CD4-positive, alpha-beta memory T cell (primary cell): ENCODE data around the gene KANK2. TPM values are rescaled to one million over a fixed set of nuclear protein-coding genes. Genes with fewer than 3 reads are reported as not detected.
"Not testable (repeated sequence)": the region's sequence is repeated elsewhere in the genome, so short reads cannot be mapped to it uniquely, and the experiment has no call there.

ENCODE experiments used
- CTCF ChIA-PET: fragments of 350-600 bp; sonication (Branson Sonifier 250); formaldehyde crosslinking; loops from one replicate; lab custom pipeline; 2021; ENCODE audit warnings: inconsistent platforms; ENCODE audit not compliant: partially characterized antibody; lab: Charles Lee
- POLR2A ChIA-PET: fragments of 350-600 bp; sonication (Branson Sonifier 250); formaldehyde crosslinking; loops from one replicate; lab custom pipeline; 2021; ENCODE audit not compliant: partially characterized antibody; lab: Charles Lee
- DNase-seq, 5 donors: peaks; one replicate each; pipeline versions ENCODE4 v3.0.0 to v3.0.0-alpha.2; 2020 to 2022; ENCODE audit warnings: mixed read lengths in 1 of 5
- H3K27ac ChIP-seq: one replicate; pipeline ENCODE4 v1.7.0; 2013; ENCODE audit warnings: low read depth, low read length
- H3K27me3 ChIP-seq: 2 replicates; pipeline ENCODE4 v1.7.0; 2013; ENCODE audit warnings: mild to moderate bottlenecking, low read length, moderate library complexity; ENCODE audit not compliant: insufficient read depth
- H3K36me3 ChIP-seq: 2 replicates; pipeline ENCODE4 v1.7.0; 2013; ENCODE audit warnings: mild to moderate bottlenecking, low read length, moderate library complexity; ENCODE audit not compliant: insufficient read depth
- H3K4me1 ChIP-seq: 2 replicates; pipeline ENCODE4 v1.7.0; 2013; ENCODE audit warnings: mild to moderate bottlenecking, low read length, moderate library complexity; ENCODE audit not compliant: insufficient read depth
- H3K4me3 ChIP-seq, 2 donors: one replicate each; pipeline ENCODE4 v1.7.0; 2013; ENCODE audit warnings: low read length in 2 of 2, mild to moderate bottlenecking in 1 of 2
- H3K9me3 ChIP-seq, 2 donors: one replicate each; pipeline ENCODE4 v1.7.0; 2013; ENCODE audit warnings: low read length in 2 of 2, control low read depth in 1 of 2; ENCODE audit not compliant: control insufficient read depth in 1 of 2
- H3K27ac Mint-ChIP-seq, 7 donors: one replicate each; pipeline ENCODE4 v1.8.0; 2020 to 2021; ENCODE audit warnings: mixed read lengths in 7 of 7, mild to moderate bottlenecking in 6 of 7, inconsistent platforms in 3 of 7, moderate library complexity in 3 of 7
- H3K27me3 Mint-ChIP-seq, 2 donors: one replicate each; pipeline ENCODE4 v1.8.0; 2020 to 2021; ENCODE audit warnings: mixed read lengths in 2 of 2
- H3K36me3 Mint-ChIP-seq, 2 donors: one replicate each; pipeline ENCODE4 v1.8.0; 2020 to 2021; ENCODE audit warnings: mixed read lengths in 2 of 2, inconsistent platforms in 1 of 2, mild to moderate bottlenecking in 1 of 2
- H3K4me1 Mint-ChIP-seq, 4 donors: one replicate each; pipeline ENCODE4 v1.8.0; 2020 to 2021; ENCODE audit warnings: mixed read lengths in 4 of 4, mild to moderate bottlenecking in 1 of 4
- H3K4me3 Mint-ChIP-seq, 8 donors: one replicate each; pipeline ENCODE4 v1.8.0; 2020 to 2021; ENCODE audit warnings: mixed read lengths in 8 of 8, mild to moderate bottlenecking in 7 of 8, moderate library complexity in 6 of 8, inconsistent platforms in 3 of 8
- H3K9me3 Mint-ChIP-seq, 8 donors: one replicate each; pipeline ENCODE4 v1.8.0; 2020 to 2021; ENCODE audit warnings: mixed read lengths in 8 of 8, mild to moderate bottlenecking in 5 of 8, inconsistent platforms in 3 of 8, moderate library complexity in 1 of 8
- intact Hi-C: fragments of 100-400 bp; cut with micrococcal nuclease; formaldehyde crosslinking; loops from one replicate; pipeline ENCODE4 v1.15.1; 2023
- polyA plus RNA-seq, 2 donors: library from polyadenylated mRNA; unstranded; fragments of 300-500 nt; fragmentation: Illumina TruSeq; gene quantifications; one replicate each; pipeline ENCODE4 v1.2.3, GENCODE V29; 2021
- total RNA-seq, 2 experiments: library from RNA; stranded (reverse); gene quantifications; one replicate each; pipeline ENCODE4 v1.2.3, GENCODE V29; 2021

Gene KANK2
- total and polyA plus RNA-seq, 4 experiments from 2014 or later: 0.17 to 0.52 (median 0.39) TPM; not detected in 1

DNA sequence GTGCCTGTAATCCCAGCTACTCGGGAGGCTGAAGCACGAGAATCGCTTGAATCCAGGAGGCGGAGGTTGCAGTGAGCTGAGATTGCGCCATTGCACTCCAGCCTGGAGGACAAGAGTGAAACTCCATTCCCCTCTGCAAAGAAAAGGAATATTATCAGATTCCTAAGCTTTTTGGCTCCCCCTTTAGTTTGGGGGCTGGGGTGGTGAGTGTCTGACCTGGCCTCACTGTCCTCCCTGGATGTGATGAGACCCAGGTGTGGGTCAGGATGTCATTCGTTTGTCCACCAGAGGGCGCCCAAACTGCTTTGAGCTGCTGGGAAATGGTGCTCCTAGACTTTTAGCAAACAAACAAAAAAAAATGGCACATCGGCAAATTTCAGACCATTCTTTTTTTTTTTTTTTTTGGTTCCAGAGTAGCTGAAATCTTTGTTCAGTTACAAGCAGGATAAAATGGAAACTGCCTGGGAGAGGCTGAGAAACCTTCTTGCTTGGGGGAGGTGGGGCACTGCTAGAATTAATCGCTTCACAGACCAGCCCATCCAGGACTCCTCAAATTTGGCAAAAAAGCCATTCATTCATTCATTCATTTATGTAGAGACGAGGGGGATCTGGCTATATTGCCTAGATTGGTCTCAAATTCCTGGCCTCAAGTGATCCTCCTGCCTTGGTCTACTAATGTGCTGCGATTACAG is 71.2 kb downstream of the KANK2 start:
- Mint-ChIP-seq H3K4me1 (peaks cover 0 to 4% (median under 1%) of the 10 kb centered on the region in 4 donors), H3K27me3 (no peaks in the 10 kb centered on the region), H3K36me3 (peaks cover 27 to 35% of the 10 kb centered on the region in 2 donors), H3K9me3 (no peaks in the 10 kb centered on the region), H3K27ac (peak overlapping the region in 6 of 7 donors; percentile 46 to 82 (median 64)), H3K4me3 (no peak overlapping the region)
- DNase-seq: peak; percentile 62 to 66 (median 65)
- Histone ChIP-seq H3K36me3 (peaks cover 28% of the 10 kb centered on the region), H3K4me3 (no peak overlapping the region), H3K9me3 (no peaks in the 10 kb centered on the region), H3K27ac (no peak overlapping the region), H3K27me3 (no peaks in the 10 kb centered on the region), H3K4me1 (no peaks in the 10 kb centered on the region)
- intact Hi-C loops: loop anchor here (1.0 to 2.0 kb wide), 2 partner anchors 35 to 90 kb away; no protein-coding TSS in a partner anchor
- ChIA-PET CTCF (interaction anchor here (0.7 to 8.8 kb wide), 37 partner anchors 9 to 1992 kb away, joined by 3 to 150 read pairs (median 4); partner anchors contain the start of gene LDLR), POLR2A (interaction anchor here (0.9 to 3.3 kb wide), 7 partner anchors 31 to 91 kb away, joined by 3 to 20 read pairs (median 5); no protein-coding TSS in a partner anchor)

GRCh38 chr19:11124157-11124556 is 73.2 kb downstream of the KANK2 start:
- H3K27ac Mint-ChIP-seq, H3K9me3 Mint-ChIP-seq, H3K27me3 Mint-ChIP-seq, H3K4me1 ChIP-seq, DNase-seq, H3K9me3 ChIP-seq, H3K4me1 Mint-ChIP-seq, H3K4me3 Mint-ChIP-seq, H3K4me3 ChIP-seq, intact Hi-C loops, H3K27ac ChIP-seq, POLR2A ChIA-PET, H3K27me3 ChIP-seq: not testable (repeated sequence)
- CTCF ChIA-PET: interaction anchor here (0.5 to 8.8 kb wide), 6 partner anchors 13 to 466 kb away, joined by 3 to 150 read pairs (median 22); partner anchors contain the start of gene LDLR
- H3K36me3 Mint-ChIP-seq: peaks cover 31 to 34% of the 10 kb centered on the region in 2 donors
- peaks cover 24% of the 10 kb centered on the region for H3K36me3 ChIP-seq

- Histone ChIP-seq H3K36me3 (peaks cover 24% of the 10 kb centered on the region), H3K9me3 (no peaks in the 10 kb centered on the region), H3K4me1 (no peaks in the 10 kb centered on the region), H3K27me3 (no peaks in the 10 kb centered on the region), H3K27ac (no peak overlapping the region), H3K4me3 (no peak overlapping the region)
- intact Hi-C loops: no loop called here
- CTCF ChIA-PET: interaction anchor here (8.8 kb wide), 1 partner anchor 88 kb away, joined by 150 read pairs; no protein-coding TSS in a partner anchor
- no peaks in the 10 kb centered on the region for H3K27me3 Mint-ChIP-seq
- peaks cover 0 to 2% (median under 1%) of the 10 kb centered on the region in 4 donors for H3K4me1 Mint-ChIP-seq
- peaks cover 0 to 1% (median 0%) of the 10 kb centered on the region in 8 donors for H3K9me3 Mint-ChIP-seq
- H3K27ac Mint-ChIP-seq: peak overlapping the region in 2 of 7 donors; percentile 55 to 86
- H3K4me3 Mint-ChIP-seq: no peak overlapping the region
- H3K36me3 Mint-ChIP-seq: peaks cover 35 to 37% of the 10 kb centered on the region in 2 donors
- no peak for DNase-seq
- POLR2A ChIA-PET: interaction anchor here (0.6 kb wide), 1 partner anchor 34 kb away, joined by 3 read pairs; no protein-coding TSS in a partner anchor
These were observed 74.2 kb downstream of the KANK2 start for GRCh38 chr19:11123114-11123513.

GRCh38 chr19:11121963-11122362 is 75.4 kb downstream of the KANK2 start:
- H3K9me3 Mint-ChIP-seq, H3K4me1 ChIP-seq, H3K27me3 ChIP-seq, H3K4me3 ChIP-seq, H3K9me3 ChIP-seq, intact Hi-C loops, DNase-seq, H3K27ac ChIP-seq, H3K27me3 Mint-ChIP-seq, H3K27ac Mint-ChIP-seq, H3K4me1 Mint-ChIP-seq, POLR2A ChIA-PET, H3K4me3 Mint-ChIP-seq: not testable (repeated sequence)
- peaks cover 25% of the 10 kb centered on the region for H3K36me3 ChIP-seq
- CTCF ChIA-PET: interaction anchor here (0.7 kb wide), 1 partner anchor 541 kb away, joined by 3 read pairs; no protein-coding TSS in a partner anchor
- H3K36me3 Mint-ChIP-seq: peaks cover 31 to 33% of the 10 kb centered on the region in 2 donors

DNA sequence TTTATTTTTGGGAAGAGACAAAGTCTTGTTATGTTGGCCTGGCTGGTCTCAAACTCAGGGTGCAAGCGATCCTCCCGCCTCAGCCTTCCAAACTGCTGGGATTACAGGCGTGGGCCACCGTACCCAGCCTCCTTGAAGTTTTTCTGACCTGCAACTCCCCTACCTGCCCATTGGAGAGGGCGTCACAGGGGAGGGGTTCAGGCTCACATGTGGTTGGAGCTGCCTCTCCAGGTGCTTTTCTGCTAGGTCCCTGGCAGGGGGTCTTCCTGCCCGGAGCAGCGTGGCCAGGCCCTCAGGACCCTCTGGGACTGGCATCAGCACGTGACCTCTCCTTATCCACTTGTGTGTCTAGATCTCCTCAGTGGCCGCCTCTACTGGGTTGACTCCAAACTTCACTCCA is 80.8 kb downstream of the KANK2 start:
- Mint-ChIP-seq H3K9me3 (peaks cover 0 to 1% (median 0%) of the 10 kb centered on the region in 8 donors), H3K36me3 (peaks cover 42 to 44% of the 10 kb centered on the region in 2 donors), H3K4me3 (no peak overlapping the region), H3K27ac (peak overlapping the region in 2 of 7 donors; percentile 25 to 62), H3K27me3 (no peaks in the 10 kb centered on the region), H3K4me1 (no peaks in the 10 kb centered on the region)
- ChIA-PET POLR2A (no interaction called here), CTCF (interaction anchor here (1.8 to 2.5 kb wide), 2 partner anchors 10 to 81 kb away, joined by 5 to 10 read pairs; no protein-coding TSS in a partner anchor)
- H3K27me3 ChIP-seq: no peaks in the 10 kb centered on the region
- H3K4me3 ChIP-seq: no peak overlapping the region
- H3K4me1 ChIP-seq: no peaks in the 10 kb centered on the region
- no peak overlapping the region for H3K27ac ChIP-seq
- no peaks in the 10 kb centered on the region for H3K9me3 ChIP-seq
- peaks cover 43% of the 10 kb centered on the region for H3K36me3 ChIP-seq
- no peak for DNase-seq
- intact Hi-C loops: no loop called here

DNA sequence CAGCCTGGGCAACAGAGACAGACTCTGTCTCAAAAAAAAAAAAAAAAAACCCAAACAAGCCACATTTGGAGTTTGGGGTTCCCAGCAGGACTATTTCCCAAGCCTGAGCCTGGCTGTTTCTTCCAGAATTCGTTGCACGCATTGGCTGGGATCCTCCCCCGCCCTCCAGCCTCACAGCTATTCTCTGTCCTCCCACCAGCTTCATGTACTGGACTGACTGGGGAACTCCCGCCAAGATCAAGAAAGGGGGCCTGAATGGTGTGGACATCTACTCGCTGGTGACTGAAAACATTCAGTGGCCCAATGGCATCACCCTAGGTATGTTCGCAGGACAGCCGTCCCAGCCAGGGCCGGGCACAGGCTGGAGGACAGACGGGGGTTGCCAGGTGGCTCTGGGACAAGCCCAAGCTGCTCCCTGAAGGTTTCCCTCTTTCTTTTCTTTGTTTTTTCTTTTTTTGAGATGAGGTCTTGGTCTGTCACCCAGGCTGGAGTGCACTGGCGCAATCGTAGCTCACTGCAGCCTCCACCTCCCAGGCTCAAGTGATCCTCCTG is 81.4 kb downstream of the KANK2 start:
- Histone ChIP-seq H3K4me3 (no peak overlapping the region), H3K9me3 (no peaks in the 10 kb centered on the region), H3K4me1 (no peaks in the 10 kb centered on the region), H3K36me3 (peaks cover 46% of the 10 kb centered on the region), H3K27me3 (no peaks in the 10 kb centered on the region), H3K27ac (no peak overlapping the region)
- Mint-ChIP-seq H3K9me3 (peaks cover 0 to 1% (median 0%) of the 10 kb centered on the region in 8 donors), H3K27me3 (no peaks in the 10 kb centered on the region), H3K27ac (no peak overlapping the region), H3K36me3 (peaks cover 41 to 44% of the 10 kb centered on the region in 2 donors), H3K4me1 (no peaks in the 10 kb centered on the region), H3K4me3 (no peak overlapping the region)
- no peak for DNase-seq
- intact Hi-C loops: no loop called here
- CTCF ChIA-PET: interaction anchor here (2.5 kb wide), 1 partner anchor 10 kb away, joined by 10 read pairs; no protein-coding TSS in a partner anchor
- POLR2A ChIA-PET: no interaction called here

GRCh38 chr19:11115042-11115441 is 82.3 kb downstream of the KANK2 start:
- ChIA-PET POLR2A (no interaction called here), CTCF (no interaction called here)
- H3K36me3 ChIP-seq: peaks cover 44% of the 10 kb centered on the region
- Mint-ChIP-seq H3K27ac (peak overlapping the region in 1 of 7 donors; percentile 53), H3K36me3 (peaks cover 33 to 42% of the 10 kb centered on the region in 2 donors), H3K27me3 (no peaks in the 10 kb centered on the region), H3K9me3 (no peaks in the 10 kb centered on the region), H3K4me1 (no peaks in the 10 kb centered on the region), H3K4me3 (no peak overlapping the region)
- H3K4me1 ChIP-seq: no peaks in the 10 kb centered on the region
- H3K27ac ChIP-seq: no peak overlapping the region
- intact Hi-C loops: no loop called here
- no peaks in the 10 kb centered on the region for H3K27me3 ChIP-seq
- no peak overlapping the region for H3K4me3 ChIP-seq
- H3K9me3 ChIP-seq: no peaks in the 10 kb centered on the region
- no peak for DNase-seq
